B cell (primary cell): ENCODE measurements around the gene RGS7BP.

Experiments
- EZH2 ChIP-seq: IDR thresholded peaks from 2 replicates; pipeline ENCODE4 v1.6.1; 2012; ENCODE audit warnings: borderline replicate concordance, low read depth, mild to moderate bottlenecking, moderate library complexity, low read length; ENCODE audit not compliant: insufficient read depth, poor library complexity, severe bottlenecking
- TF ChIP-seq, protein P1 (sequence below): fragments of 200-600 bp; IDR thresholded peaks from one replicate; pipeline ENCODE4 v1.8.0; 2022; ENCODE audit warnings: antibody characterized with exemption, mild to moderate bottlenecking

DNA sequence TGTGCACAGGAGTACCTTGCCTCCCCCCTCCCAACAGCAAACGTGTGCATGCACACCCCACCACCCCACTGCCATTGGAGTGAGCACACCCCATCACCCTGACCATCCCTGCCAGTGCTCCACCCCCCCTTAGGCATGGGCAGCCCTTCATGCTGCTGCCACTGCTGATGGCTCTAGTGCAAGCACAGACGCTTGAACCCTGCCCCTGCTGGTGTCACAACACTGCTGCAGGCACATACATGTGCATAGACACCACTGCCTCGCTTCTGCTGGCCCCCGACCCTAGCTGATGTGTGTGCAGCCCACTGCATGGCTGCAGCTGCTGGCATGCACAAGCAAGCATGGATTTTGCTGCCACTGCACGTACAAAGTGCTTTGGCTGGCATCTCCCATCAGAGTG, 16.0 kb upstream of the RGS7BP start:
- TF ChIP-seq, protein P1, sequence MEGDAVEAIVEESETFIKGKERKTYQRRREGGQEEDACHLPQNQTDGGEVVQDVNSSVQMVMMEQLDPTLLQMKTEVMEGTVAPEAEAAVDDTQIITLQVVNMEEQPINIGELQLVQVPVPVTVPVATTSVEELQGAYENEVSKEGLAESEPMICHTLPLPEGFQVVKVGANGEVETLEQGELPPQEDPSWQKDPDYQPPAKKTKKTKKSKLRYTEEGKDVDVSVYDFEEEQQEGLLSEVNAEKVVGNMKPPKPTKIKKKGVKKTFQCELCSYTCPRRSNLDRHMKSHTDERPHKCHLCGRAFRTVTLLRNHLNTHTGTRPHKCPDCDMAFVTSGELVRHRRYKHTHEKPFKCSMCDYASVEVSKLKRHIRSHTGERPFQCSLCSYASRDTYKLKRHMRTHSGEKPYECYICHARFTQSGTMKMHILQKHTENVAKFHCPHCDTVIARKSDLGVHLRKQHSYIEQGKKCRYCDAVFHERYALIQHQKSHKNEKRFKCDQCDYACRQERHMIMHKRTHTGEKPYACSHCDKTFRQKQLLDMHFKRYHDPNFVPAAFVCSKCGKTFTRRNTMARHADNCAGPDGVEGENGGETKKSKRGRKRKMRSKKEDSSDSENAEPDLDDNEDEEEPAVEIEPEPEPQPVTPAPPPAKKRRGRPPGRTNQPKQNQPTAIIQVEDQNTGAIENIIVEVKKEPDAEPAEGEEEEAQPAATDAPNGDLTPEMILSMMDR: no peak
- TF ChIP-seq EZH2: no peak
